IMR-90 (cell line): ENCODE results near the gene GARNL3. TPM values are rescaled to one million over a fixed set of nuclear protein-coding genes. Genes with fewer than 3 reads are reported as not detected.
A peak's percentile ranks its signal among the peaks of the same experiment; 100 is the strongest.

Experiments used
- ATAC-seq: fragments of 200-7000 bp; cut with Tn5 transposase; 2 replicates; pipeline ENCODE4 v1.9.1; 2020; ENCODE audit warnings: low read depth, mild to moderate bottlenecking, moderate library complexity
- BruUV-seq: library from RNA; stranded (reverse); fragments of 400-500 nt; replicated peaks from 2 replicates; lab custom pipeline; 2021; lab: Mats Ljungman, UMichigan
- CTCF ChIA-PET: fragments of 300-600 bp; formaldehyde crosslinking; extraction: SDS; loops from one replicate; lab custom pipeline; 2021; ENCODE audit warnings: antibody characterized with exemption; lab: Yijun Ruan, JAX
- POLR2A ChIA-PET: fragments of 300-600 bp; sonication (Branson Sonifier 250); formaldehyde crosslinking; loops from one replicate; lab custom pipeline; 2022; ENCODE audit warnings: antibody characterized with exemption; ENCODE audit not compliant: unreplicated experiment; lab: Charles Lee
- DNase-seq: peaks from one replicate; pipeline ENCODE4 v3.0.0; 2013
- H2AFZ ChIP-seq: replicated peaks from 2 replicates; pipeline ENCODE3; 2013; ENCODE audit warnings: low read length, mild to moderate bottlenecking; ENCODE audit not compliant: poor library complexity
- H2AK5ac ChIP-seq: 2 replicates; pipeline ENCODE4 v1.6.1; 2013; ENCODE audit warnings: low read depth, low read length, inconsistent platforms
- H2AK9ac ChIP-seq: replicated peaks from 2 replicates; pipeline ENCODE3; 2013; ENCODE audit warnings: mild to moderate bottlenecking, low read depth, low read length, moderate library complexity; ENCODE audit not compliant: poor library complexity
- H2BK120ac ChIP-seq: 2 replicates; pipeline ENCODE4 v1.6.1; 2013; ENCODE audit warnings: low read depth, low read length, inconsistent platforms
- H2BK15ac ChIP-seq: 3 replicates; pipeline ENCODE4 v1.6.1; 2013; ENCODE audit warnings: low read depth, low read length, inconsistent platforms
- H2BK20ac ChIP-seq: 2 replicates; pipeline ENCODE4 v1.6.1; 2013; ENCODE audit warnings: low read depth, mild to moderate bottlenecking, inconsistent platforms, low read length, moderate library complexity
- H2BK5ac ChIP-seq: 2 replicates; pipeline ENCODE4 v1.6.1; 2013; ENCODE audit warnings: mild to moderate bottlenecking, low read depth, low read length, inconsistent platforms; ENCODE audit not compliant: poor library complexity, severe bottlenecking
- H3K14ac ChIP-seq: replicated peaks from 2 replicates; pipeline ENCODE4 v1.6.1; 2013; ENCODE audit warnings: low read depth, low read length, inconsistent platforms
- H3K18ac ChIP-seq: 2 replicates; pipeline ENCODE4 v1.6.1; 2013; ENCODE audit warnings: low read depth, low read length, control low read depth
- H3K23ac ChIP-seq: 2 replicates; pipeline ENCODE4 v1.6.1; 2013; ENCODE audit warnings: low read depth, low read length, inconsistent platforms
- H3K27ac ChIP-seq: 2 replicates; pipeline ENCODE4 v1.5.1; 2013; ENCODE audit warnings: mild to moderate bottlenecking, control low read depth, low read length; ENCODE audit not compliant: insufficient read depth
- H3K27me3 ChIP-seq: 2 replicates; pipeline ENCODE4 v1.6.1; 2013; ENCODE audit warnings: low read length; ENCODE audit not compliant: control insufficient read depth, insufficient read depth
- H3K36me3 ChIP-seq: 2 replicates; pipeline ENCODE4 v1.6.1; 2013; ENCODE audit warnings: low read length, mixed read lengths; ENCODE audit not compliant: control insufficient read depth, insufficient read depth
- H3K4ac ChIP-seq: 2 replicates; pipeline ENCODE4 v1.6.1; 2013; ENCODE audit warnings: low read depth, low read length, inconsistent platforms
- H3K4me1 ChIP-seq: 2 replicates; pipeline ENCODE4 v1.6.1; 2013; ENCODE audit warnings: low read length, mixed read lengths; ENCODE audit not compliant: control insufficient read depth, insufficient read depth
- H3K4me2 ChIP-seq: 2 replicates; pipeline ENCODE4 v1.6.1; 2013; ENCODE audit warnings: low read depth, mild to moderate bottlenecking, control low read depth, low read length, moderate library complexity
- H3K4me3 ChIP-seq: 2 replicates; pipeline ENCODE4 v1.5.1; 2013; ENCODE audit warnings: low read depth, mild to moderate bottlenecking, control low read depth, low read length, moderate library complexity; ENCODE audit not compliant: insufficient read depth
- H3K56ac ChIP-seq: 2 replicates; pipeline ENCODE4 v1.6.1; 2013; ENCODE audit warnings: low read length, inconsistent platforms; ENCODE audit not compliant: insufficient read depth; ENCODE audit errors: extremely low read depth
- H3K79me1 ChIP-seq, 2 experiments: 2 replicates each; pipeline ENCODE4 v1.6.1; 2013; ENCODE audit warnings: low read length in 2 of 2, inconsistent platforms in 1 of 2, low read depth in 1 of 2
- H3K9ac ChIP-seq: 2 replicates; pipeline ENCODE4 v1.6.1; 2013; ENCODE audit warnings: low read depth, low read length, control low read depth
- H3K9me1 ChIP-seq: 2 replicates; pipeline ENCODE4 v1.6.1; 2013; ENCODE audit warnings: low read length, inconsistent platforms; ENCODE audit not compliant: insufficient read depth
- H3K9me3 ChIP-seq: 2 replicates; pipeline ENCODE4 v1.6.1; 2013; ENCODE audit warnings: low read length; ENCODE audit not compliant: control insufficient read depth, insufficient read depth
- H4K20me1 ChIP-seq: 2 replicates; pipeline ENCODE4 v1.6.1; 2013; ENCODE audit warnings: low read length, inconsistent platforms; ENCODE audit not compliant: insufficient read depth
- H4K5ac ChIP-seq: 2 replicates; pipeline ENCODE4 v1.6.1; 2013; ENCODE audit warnings: mild to moderate bottlenecking, low read depth, low read length, control low read depth
- H4K8ac ChIP-seq, 2 experiments: 2 replicates each; pipeline ENCODE4 v1.6.1; 2013; ENCODE audit warnings: low read depth in 2 of 2, low read length in 2 of 2, control low read depth in 1 of 2, inconsistent platforms in 1 of 2
- H4K91ac ChIP-seq: 2 replicates; pipeline ENCODE4 v1.6.1; 2013; ENCODE audit warnings: low read depth, low read length, inconsistent platforms; ENCODE audit not compliant: insufficient read depth
- MAFK ChIP-seq: IDR thresholded peaks from 2 replicates; pipeline ENCODE4 v1.6.1; 2012; ENCODE audit warnings: low read depth, low read length, improper control_type of control experiment
- NFE2L2 ChIP-seq: fragments of 150-350 bp; IDR thresholded peaks from 2 replicates; pipeline ENCODE4 v1.6.1; 2016; ENCODE audit warnings: low read depth, mild to moderate bottlenecking, low read length
- WGBS, 2 experiments: methylation state at CpG; one replicate each; pipeline versions ENCODE4 v1.1.5 to v1.1.7; 2013; ENCODE audit warnings: missing lambda C conversion rate in 2 of 2; ENCODE audit not compliant: insufficient read length in 1 of 2; ENCODE audit errors: extremely low coverage in 2 of 2; 5-methylcytosine and 5-hydroxymethylcytosine counted together
- dilution Hi-C: fragments of 300-500 bp; cut with HindIII; formaldehyde crosslinking; loops from one replicate; pipeline ENCODE4 v1.14.3; 2018; ENCODE audit warnings: low sequenced_read_pairs; ENCODE audit not compliant: unreplicated experiment
- in situ Hi-C: fragments of 300-500 bp; cut with MboI; formaldehyde crosslinking; loops from 3 replicates; pipeline ENCODE4 v1.14.3; 2019; ENCODE audit warnings: low sequenced_read_pairs, inconsistent platforms, mixed read lengths
- intact Hi-C: fragments of 100-400 bp; cut with micrococcal nuclease; formaldehyde crosslinking; loops from 2 replicates; pipeline ENCODE4 v1.10.0; 2022
- polyA plus RNA-seq, 3 experiments: library from polyadenylated mRNA; depleted of rRNA; stranded (reverse); fragments of >200 nt; gene quantifications; 2 replicates each; pipeline ENCODE4 v1.2.3, GENCODE V29; 2012; ENCODE audit warnings: low replicate concordance in 1 of 3
- total RNA-seq: library from RNA; depleted of rRNA; stranded (reverse); fragments of >200 nt; gene quantifications from 2 replicates; pipeline ENCODE4 v1.2.3, GENCODE V29; 2012

Gene GARNL3
- total and polyA plus RNA-seq, 2 of the 4 experiments (the other 2 are of a cell fraction) = 1.9 to 5.0 TPM

DNA sequence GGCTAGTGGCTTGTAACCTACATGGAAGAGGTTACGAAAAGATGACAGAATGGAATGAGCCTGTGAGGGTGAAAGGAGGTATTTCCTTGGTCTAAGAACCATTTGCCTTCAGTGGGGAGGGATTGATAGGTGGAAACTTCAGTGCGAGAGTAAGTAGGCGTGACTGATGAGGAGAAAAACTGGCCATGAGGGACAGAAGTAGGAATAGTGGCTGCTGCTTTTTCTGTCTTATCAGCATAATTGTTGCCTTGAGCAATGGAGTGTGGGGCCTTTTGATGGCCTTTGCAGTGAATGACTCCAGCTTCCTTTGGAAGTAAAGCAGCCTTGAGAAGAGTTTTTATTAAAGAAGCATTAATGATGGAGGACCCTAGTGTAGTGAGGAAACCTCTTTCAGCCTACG, 150.6 kb downstream of the GARNL3 start:
- Histone ChIP-seq H4K5ac (no peak overlapping the region), H4K91ac (no peak overlapping the region), H3K4me3 (no peak overlapping the region), H3K4ac (no peak overlapping the region), H2BK20ac (no peak overlapping the region), H3K4me1 (peaks cover 2% of the 10 kb centered on the region), H2BK15ac (no peak overlapping the region), H3K9ac (no peak overlapping the region), H3K27ac (no peak overlapping the region), H3K4me2 (no peak overlapping the region), H3K56ac (no peak overlapping the region), H3K9me1 (peaks cover 5% of the 10 kb centered on the region; the same call in 1 of the 2 replicates), H2AK5ac (no peak overlapping the region), H3K79me1 (no peaks in the 10 kb centered on the region), H3K9me3 (no peaks in the 10 kb centered on the region), H4K20me1 (no peaks in the 10 kb centered on the region), H2AK9ac (no peak overlapping the region), H2BK5ac (no peak overlapping the region), H2BK120ac (no peak overlapping the region), H3K14ac (no peak overlapping the region), H2AFZ (no peak overlapping the region), H3K27me3 (no peaks in the 10 kb centered on the region), H3K18ac (no peak overlapping the region), H4K8ac (no peak overlapping the region), H3K23ac (no peak overlapping the region), H3K36me3 (0 out of 2 replicates have a peak, but pooled peaks cover 2% of the 10 kb centered on the region)
- no peak for DNase-seq
- ATAC-seq = no peak
- CTCF ChIA-PET = no interaction called here
- BruUV-seq = no TSS peak
- TF ChIP-seq MAFK (peak; percentile 80), NFE2L2 (no peak)
- dilution Hi-C loops (no loop called here), intact Hi-C loops (no loop called here), in situ Hi-C loops (no loop called here)
- WGBS, 2 experiments = 60% methylated on average over 1 of the region's 4 CpGs; no CpG with 5 or more reads in 1 of the 2 experiments
- POLR2A ChIA-PET = no interaction called here
